Cardiac fibroblast (primary cell): ENCODE data around the gene ASB18.

Source experiments
- DNase-seq, 2 donors: peaks; one replicate each; pipeline versions ENCODE4 v3.0.0 to v3.0.0-alpha.2; 2010; ENCODE audit warnings: low read depth in 2 of 2
- H3K4me3 ChIP-seq, 2 donors: replicated peaks in 1 of 2; 1 replicate in 1 of 2; 2 replicates in 1 of 2; pipeline ENCODE4 v1.5.1; 2011; ENCODE audit warnings: low read depth in 2 of 2, low read length in 2 of 2, mild to moderate bottlenecking in 2 of 2, moderate library complexity in 1 of 2
- TF ChIP-seq, protein P1 (sequence below): IDR thresholded peaks from one replicate; pipeline ENCODE4 v1.5.1; 2011; ENCODE audit warnings: low read depth, mild to moderate bottlenecking, low read length, inconsistent platforms

Gene ASB18

DNA sequence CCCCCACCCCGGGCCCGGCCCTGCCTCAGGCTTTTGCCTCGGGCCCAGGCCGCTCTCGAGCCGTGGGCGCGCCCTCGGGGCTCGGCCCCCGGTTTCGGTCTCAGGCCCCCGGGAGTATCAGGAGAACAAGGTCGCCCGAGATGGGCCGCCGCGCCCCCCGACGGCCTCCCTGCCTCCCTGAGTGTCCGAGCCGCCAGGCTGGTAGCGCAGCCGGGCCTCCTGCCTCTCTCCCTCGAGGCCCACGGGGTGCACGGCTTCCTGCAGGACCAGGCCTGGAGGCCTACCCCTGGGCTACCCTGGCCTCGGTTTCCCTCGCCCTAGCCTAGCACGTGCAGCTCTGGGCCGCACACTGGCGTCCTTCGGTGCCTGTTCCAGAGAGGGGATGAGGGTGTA is 104.4 kb downstream of the ASB18 start:
- DNase-seq, result no peak
- no peak overlapping the region for H3K4me3 ChIP-seq
- TF ChIP-seq, protein P1, sequence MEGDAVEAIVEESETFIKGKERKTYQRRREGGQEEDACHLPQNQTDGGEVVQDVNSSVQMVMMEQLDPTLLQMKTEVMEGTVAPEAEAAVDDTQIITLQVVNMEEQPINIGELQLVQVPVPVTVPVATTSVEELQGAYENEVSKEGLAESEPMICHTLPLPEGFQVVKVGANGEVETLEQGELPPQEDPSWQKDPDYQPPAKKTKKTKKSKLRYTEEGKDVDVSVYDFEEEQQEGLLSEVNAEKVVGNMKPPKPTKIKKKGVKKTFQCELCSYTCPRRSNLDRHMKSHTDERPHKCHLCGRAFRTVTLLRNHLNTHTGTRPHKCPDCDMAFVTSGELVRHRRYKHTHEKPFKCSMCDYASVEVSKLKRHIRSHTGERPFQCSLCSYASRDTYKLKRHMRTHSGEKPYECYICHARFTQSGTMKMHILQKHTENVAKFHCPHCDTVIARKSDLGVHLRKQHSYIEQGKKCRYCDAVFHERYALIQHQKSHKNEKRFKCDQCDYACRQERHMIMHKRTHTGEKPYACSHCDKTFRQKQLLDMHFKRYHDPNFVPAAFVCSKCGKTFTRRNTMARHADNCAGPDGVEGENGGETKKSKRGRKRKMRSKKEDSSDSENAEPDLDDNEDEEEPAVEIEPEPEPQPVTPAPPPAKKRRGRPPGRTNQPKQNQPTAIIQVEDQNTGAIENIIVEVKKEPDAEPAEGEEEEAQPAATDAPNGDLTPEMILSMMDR, result no peak

DNA sequence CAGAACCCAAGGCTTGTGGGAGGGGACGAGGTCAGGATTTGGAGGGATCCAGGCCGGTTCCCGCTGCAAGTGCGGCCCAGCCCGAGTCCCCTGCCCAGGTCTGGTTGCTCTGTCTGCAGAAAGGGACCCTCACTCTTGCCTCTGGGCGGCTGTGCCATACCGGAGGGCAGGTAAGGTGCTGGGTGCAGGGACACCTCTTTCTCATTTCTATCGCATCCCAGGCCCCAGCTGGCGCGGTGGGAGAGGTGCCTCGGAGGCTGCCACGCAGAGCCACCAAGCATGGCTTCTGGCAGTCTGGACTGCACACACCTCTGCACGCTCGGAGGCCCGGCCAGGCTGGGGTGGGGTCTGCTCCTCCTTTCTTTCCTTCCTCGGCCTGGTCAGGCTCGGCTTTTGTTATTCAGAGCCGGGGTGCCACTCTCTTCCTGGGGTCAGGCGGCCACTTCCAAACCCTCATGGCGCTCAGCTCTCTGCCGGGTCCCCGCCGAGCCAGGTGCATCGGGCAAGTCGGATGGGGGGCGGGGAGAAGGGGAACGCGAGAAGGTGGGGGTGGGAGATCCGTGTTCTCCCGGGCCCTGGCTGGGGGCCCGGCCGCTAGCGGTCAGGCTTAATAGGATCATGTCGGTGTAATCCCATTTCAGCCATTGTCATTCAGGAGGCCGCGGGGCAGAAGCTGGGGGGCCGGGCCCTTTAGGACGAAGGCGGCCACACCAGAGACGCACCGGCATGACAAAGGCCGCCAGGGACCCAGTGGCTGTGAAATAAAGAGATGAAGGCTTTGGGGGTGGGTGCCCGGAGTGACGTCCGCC is 105.0 kb downstream of the ASB18 start:
- DNase-seq, result no peak

DNA sequence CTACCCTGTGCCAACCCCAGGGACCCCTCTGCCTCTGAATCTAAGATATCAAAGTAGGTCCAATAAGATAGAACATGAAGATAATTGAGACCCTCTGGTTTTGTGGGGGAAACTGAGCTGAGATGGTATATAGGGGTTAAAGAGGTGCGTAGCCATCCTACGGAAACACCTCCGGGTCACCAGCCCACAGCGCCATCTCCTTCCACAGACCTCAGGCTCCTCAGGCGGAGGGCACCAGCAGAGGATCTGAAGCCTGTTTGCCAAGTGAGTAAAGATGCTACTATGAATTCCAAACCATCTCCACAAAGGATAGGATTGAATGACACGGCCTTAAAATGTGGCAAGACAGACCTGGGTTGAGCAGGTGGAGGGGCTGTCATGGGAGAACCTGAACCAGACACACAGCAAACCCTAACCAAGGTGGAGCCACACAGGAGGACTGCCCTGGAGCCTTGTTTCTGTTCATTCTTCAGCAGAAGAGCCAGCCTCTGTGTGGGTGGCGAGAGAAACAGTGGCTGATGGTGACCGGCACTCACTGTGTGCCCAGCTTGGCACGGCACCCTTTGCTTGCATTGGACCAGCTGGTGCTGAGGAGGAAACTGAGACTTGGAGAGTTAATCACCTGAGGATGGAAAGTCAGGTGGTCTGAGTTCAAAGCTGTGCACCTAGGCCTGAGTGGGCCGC is 106.2 kb downstream of the ASB18 start:
- TF ChIP-seq, protein P1, result no peak
- no peak overlapping the region for H3K4me3 ChIP-seq
- DNase-seq, result no peak

More for the DNA sequence above, 105.0 kb downstream of the ASB18 start:
- no peak overlapping the region for H3K4me3 ChIP-seq
- TF ChIP-seq, protein P1, result no peak

DNA sequence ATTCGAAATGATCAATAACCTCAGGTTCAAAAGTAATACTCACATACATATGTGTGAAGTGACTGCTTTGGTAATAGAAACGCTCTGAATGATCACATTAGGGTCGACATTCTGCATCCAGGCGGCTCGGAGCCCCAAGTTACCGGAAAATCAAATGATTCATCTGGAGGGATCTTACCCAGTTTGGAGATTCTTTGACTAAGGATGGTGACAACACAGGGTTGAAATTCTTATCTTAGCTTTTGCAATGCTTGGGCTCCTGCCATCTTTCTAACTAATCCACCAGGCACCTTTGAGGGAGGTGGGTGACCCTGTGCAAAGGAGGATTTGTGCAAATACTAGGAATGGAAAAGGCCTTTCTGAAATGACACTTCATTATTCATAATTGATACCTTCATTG is 106.8 kb downstream of the ASB18 start:
- TF ChIP-seq, protein P1, result no peak
- no peak for DNase-seq

DNA sequence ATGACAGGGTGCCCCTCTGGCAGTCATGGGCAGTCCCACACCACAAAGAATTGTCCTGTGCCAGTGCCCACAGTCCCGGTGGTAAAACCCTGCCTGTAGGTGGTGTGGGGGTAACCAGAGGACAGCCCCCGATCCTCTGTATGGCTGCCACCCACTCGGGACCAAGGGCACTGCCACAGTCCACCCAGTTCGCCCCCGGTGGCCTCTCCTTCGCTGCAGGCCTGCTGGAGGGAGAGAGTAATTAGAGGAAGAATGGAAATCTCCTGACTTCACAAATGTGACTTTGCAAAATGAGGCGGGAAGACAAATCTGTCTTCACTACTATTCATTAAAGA is 107.4 kb downstream of the ASB18 start:
- TF ChIP-seq, protein P1, result no peak
- DNase-seq, result no peak

More for the DNA sequence above, 106.8 kb downstream of the ASB18 start:
- H3K4me3 ChIP-seq, result no peak overlapping the region

DNA sequence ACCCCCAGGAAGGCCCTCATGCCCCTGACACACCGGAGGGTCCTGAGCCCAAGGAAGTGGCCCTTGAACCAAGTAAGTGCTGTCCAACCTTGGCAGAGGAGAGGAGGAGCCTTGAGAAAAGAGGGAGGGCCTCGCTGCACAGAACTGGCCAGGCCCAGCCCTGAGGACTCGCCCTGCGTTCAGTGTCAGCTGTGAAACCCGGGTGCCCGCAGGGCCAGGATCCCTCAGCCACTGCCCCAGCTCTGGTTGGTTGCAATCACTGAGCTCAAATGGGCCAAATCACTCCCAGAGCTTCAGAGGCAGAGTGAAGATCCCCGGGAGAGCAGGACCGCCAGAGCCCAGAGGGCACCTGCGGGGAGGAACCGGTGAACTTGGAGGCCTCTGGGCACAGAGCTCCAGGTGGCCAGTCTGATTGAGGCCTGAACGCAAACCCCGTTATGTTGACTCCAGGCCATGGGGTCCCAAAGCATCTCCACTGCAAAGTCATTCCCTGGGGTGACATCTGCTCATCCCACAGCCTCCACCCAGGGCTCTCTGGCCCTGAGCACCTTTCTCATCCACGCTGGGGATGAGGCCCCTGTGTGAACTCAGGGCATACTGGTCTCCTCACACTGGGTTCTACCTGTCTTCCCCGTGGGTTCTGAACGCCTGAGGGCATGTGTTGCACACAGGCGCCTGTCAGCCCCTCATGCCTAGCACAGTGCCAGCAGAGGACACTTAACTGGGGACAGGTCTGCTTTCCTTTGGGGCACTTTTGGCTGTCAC is 107.9 kb downstream of the ASB18 start:
- H3K4me3 ChIP-seq, result no peak overlapping the region
- no peak for DNase-seq
- TF ChIP-seq, protein P1, result no peak

More for the DNA sequence above, 107.4 kb downstream of the ASB18 start:
- no peak overlapping the region for H3K4me3 ChIP-seq
